ENCODE measurements around the gene PARL. TPM values are rescaled to one million over a fixed set of nuclear protein-coding genes. Genes with fewer than 3 reads are reported as not detected.

The PARL gene
- total and polyA plus RNA-seq, 2 experiments from 2014 or later, result 44.6 to 99.9 TPM

DNA sequence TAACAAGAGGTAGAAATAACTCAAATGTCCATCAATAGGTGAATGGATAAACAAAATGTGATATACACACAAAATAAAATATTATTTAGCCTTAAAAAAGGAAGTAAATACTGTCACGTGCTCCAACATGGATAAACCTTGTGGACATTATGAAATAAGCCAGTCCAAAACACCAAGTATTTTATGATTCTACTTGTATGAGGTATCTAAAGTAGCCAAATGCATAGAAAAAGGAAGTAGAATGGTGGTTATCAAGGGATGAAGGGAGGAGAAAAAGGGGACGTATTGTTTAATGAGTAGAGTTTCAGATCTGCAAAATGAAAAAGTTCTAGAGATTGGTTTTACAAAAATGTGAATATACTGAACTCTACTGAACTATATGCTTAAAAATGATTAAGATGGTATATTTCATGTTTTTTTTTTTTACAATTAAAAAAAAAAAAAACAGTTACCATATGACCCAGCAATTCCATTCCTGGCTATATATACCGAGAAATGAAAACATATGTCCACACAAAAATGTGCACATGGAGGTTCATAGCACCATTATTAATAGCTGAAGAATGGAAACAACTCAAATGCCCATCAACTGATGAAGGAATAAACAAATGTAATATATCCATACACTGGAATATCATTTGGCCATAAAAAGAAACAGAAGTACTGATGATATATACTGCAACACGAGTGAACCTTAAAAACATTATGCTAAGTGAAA lies 30.2 kb downstream of the PARL start:
- H3K36me3 ChIP-seq, result peaks cover 20% of the 10 kb centered on the region
- no peaks in the 10 kb centered on the region for H3K27me3 ChIP-seq
- no peak overlapping the region for H3K4me3 ChIP-seq
- no peaks in the 10 kb centered on the region for H3K9me3 ChIP-seq (ENCODE audit: low read depth)
- no peak for DNase-seq (ENCODE audit: low read depth in 1 of 2, low spot score in 1 of 2)
- no peak overlapping the region for H3K27ac ChIP-seq
- TF ChIP-seq, protein P1, sequence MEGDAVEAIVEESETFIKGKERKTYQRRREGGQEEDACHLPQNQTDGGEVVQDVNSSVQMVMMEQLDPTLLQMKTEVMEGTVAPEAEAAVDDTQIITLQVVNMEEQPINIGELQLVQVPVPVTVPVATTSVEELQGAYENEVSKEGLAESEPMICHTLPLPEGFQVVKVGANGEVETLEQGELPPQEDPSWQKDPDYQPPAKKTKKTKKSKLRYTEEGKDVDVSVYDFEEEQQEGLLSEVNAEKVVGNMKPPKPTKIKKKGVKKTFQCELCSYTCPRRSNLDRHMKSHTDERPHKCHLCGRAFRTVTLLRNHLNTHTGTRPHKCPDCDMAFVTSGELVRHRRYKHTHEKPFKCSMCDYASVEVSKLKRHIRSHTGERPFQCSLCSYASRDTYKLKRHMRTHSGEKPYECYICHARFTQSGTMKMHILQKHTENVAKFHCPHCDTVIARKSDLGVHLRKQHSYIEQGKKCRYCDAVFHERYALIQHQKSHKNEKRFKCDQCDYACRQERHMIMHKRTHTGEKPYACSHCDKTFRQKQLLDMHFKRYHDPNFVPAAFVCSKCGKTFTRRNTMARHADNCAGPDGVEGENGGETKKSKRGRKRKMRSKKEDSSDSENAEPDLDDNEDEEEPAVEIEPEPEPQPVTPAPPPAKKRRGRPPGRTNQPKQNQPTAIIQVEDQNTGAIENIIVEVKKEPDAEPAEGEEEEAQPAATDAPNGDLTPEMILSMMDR (IDR thresholded peaks at IDR 0.05; ENCODE audit: low read depth, low read length), result no peak
- no peaks in the 10 kb centered on the region for H3K4me1 ChIP-seq (ENCODE audit: low read depth)

DNA sequence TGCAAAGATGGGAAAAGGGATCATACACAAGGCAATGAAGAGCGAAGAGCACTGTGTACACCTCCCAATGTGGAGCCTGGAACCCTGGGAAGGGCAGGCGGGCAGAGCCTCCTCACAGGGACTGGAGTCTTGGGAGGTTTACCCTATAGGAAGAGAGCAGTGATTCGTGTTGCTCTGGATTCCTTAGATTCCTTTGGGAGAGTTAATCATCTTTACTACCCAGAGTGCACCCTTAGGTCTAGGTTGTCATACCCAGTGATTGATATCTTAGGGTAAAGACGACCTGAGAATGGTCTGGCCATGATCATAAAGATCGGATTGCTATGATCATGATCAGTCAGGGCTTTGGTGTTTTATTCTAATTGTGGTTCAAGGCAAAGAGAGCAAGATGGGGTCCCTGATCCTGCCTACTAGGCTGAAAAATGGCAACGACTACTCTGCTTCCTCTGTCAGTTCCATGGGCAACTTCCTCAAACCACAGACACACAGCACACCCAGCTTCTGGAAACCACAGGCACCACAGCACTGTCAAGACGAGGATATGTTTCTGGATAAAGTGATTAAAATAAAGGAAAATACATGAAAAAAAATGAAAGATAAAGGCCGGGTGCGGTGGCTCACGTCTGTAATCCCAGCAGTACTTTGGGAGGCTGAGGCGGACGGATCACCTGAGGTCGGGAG lies 38.9 kb downstream of the PARL start:
- H3K27ac ChIP-seq, result no peak overlapping the region
- no peaks in the 10 kb centered on the region for H3K4me1 ChIP-seq (ENCODE audit: low read depth)
- DNase-seq (ENCODE audit: low read depth in 1 of 2, low spot score in 1 of 2), result no peak
- no peaks in the 10 kb centered on the region for H3K9me3 ChIP-seq (ENCODE audit: low read depth)
- TF ChIP-seq, protein P1 (IDR thresholded peaks at IDR 0.05; ENCODE audit: low read depth, low read length), result no peak
- peaks cover 38% of the 10 kb centered on the region for H3K36me3 ChIP-seq
- H3K4me3 ChIP-seq, result no peak overlapping the region
- H3K27me3 ChIP-seq, result no peaks in the 10 kb centered on the region

DNA sequence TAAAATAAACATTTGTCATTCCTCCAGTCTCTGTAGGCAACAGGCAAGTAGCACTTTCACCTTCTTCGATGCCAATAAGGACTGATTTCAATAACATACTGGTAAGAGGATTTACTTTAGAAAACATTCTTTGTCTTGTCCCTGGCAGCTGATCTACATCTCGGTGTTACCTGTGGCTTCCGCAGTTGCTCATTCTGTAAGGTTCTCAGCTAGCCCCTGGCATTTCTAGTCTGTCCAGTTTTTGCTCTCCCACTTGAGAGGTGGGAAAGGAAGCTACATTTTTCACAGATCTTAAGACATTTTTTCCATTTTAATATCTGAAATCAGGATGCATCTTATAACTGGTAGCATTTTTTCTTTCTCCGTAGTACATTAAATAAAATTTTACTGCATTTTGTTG lies 39.6 kb downstream of the PARL start:
- peaks cover 44% of the 10 kb centered on the region for H3K36me3 ChIP-seq
- H3K4me3 ChIP-seq, result no peak overlapping the region
- no peaks in the 10 kb centered on the region for H3K4me1 ChIP-seq (ENCODE audit: low read depth)
- no peak overlapping the region for H3K27ac ChIP-seq
- no peaks in the 10 kb centered on the region for H3K9me3 ChIP-seq (ENCODE audit: low read depth)
- TF ChIP-seq, protein P1 (IDR thresholded peaks at IDR 0.05; ENCODE audit: low read depth, low read length), result no peak
- no peak for DNase-seq (ENCODE audit: low read depth in 1 of 2, low spot score in 1 of 2)
- no peaks in the 10 kb centered on the region for H3K27me3 ChIP-seq

DNA sequence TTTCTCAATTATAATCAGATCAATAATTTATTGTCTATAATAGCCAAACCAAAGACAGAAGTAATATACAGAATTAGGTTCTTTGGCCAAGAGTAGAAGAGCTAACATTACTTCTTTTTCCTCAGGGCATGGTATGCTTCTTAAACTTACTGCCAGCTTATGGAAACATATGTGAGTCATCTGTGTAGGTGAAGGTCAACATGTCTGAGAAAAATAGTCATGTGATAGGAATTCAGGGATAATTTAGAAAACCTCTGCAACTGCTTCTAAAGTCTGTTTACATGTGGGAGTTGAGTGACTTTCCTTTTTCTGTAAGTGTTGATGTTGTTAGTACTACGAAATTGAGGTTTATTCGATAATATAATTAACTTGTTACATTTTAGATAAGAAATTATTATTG lies 40.1 kb downstream of the PARL start:
- no peak overlapping the region for H3K27ac ChIP-seq
- H3K27me3 ChIP-seq, result no peaks in the 10 kb centered on the region
- TF ChIP-seq, protein P1 (IDR thresholded peaks at IDR 0.05; ENCODE audit: low read depth, low read length), result no peak
- H3K9me3 ChIP-seq (ENCODE audit: low read depth), result no peaks in the 10 kb centered on the region
- H3K4me1 ChIP-seq (ENCODE audit: low read depth), result no peaks in the 10 kb centered on the region
- peaks cover 48% of the 10 kb centered on the region for H3K36me3 ChIP-seq
- H3K4me3 ChIP-seq, result no peak overlapping the region
- DNase-seq (ENCODE audit: low read depth in 1 of 2, low spot score in 1 of 2), result peak in 1 of 2 donors; percentile 64

DNA sequence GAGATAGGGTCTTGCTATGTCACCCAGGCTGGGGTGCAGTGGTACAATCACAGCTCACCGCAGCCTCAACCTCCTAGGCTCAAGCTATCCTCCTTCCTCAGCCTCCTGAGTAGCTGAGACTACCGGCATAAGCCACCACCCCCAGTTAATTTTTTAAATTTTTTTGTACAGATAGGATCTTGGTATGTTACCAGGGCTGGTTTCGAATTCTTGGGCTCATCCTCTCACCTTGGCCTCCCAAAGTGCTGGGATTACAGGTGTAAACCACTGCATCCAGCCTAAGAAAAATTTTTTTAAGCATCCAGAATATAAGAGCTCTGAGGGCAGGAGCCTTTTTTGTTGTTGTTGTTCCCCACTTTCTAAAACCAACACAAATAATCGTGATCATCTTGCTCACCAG lies 44.9 kb downstream of the PARL start:
- peaks cover 42% of the 10 kb centered on the region for H3K36me3 ChIP-seq
- H3K4me1 ChIP-seq (ENCODE audit: low read depth), result no peaks in the 10 kb centered on the region
- no peaks in the 10 kb centered on the region for H3K9me3 ChIP-seq (ENCODE audit: low read depth)
- H3K27me3 ChIP-seq, result no peaks in the 10 kb centered on the region
- DNase-seq (ENCODE audit: low read depth in 1 of 2, low spot score in 1 of 2), result no peak
- no peak overlapping the region for H3K4me3 ChIP-seq
- TF ChIP-seq, protein P1 (IDR thresholded peaks at IDR 0.05; ENCODE audit: low read depth, low read length), result no peak
- H3K27ac ChIP-seq, result no peak overlapping the region
